B cell (primary cell): ENCODE measurements around the gene TCEANC. TPM values are rescaled to one million over a fixed set of nuclear protein-coding genes. Genes with fewer than 3 reads are reported as not detected.

Experiments used
- ATAC-seq: fragments of 200-7000 bp; cut with Tn5 transposase; one replicate; pipeline ENCODE4 v1.10.0; 2021; ENCODE audit warnings: low read depth, mild to moderate bottlenecking, moderate number of reproducible peaks, moderate library complexity
- CTCF ChIA-PET: fragments of 350-600 bp; sonication (Branson Sonifier 250); formaldehyde crosslinking; loops from one replicate; lab custom pipeline; 2021; ENCODE audit warnings: antibody characterized with exemption, inconsistent platforms; lab: Charles Lee
- POLR2A ChIA-PET: fragments of 350-600 bp; sonication (Branson Sonifier 250); formaldehyde crosslinking; loops from one replicate; lab custom pipeline; 2021; ENCODE audit warnings: antibody characterized with exemption; lab: Charles Lee
- DNase-seq: peaks from one replicate; pipeline ENCODE4 v3.0.0; 2013
- H2AFZ ChIP-seq: 2 replicates; pipeline ENCODE4 v1.6.1; 2012; ENCODE audit warnings: mild to moderate bottlenecking, low read depth, low read length; ENCODE audit not compliant: insufficient read depth, poor library complexity, severe bottlenecking
- H3K27ac ChIP-seq, 2 donors: 1 replicate in 1 of 2; 2 replicates in 1 of 2; pipeline ENCODE4 v1.5.1; 2012 to 2013; ENCODE audit warnings: low read length in 2 of 2, mild to moderate bottlenecking in 2 of 2, moderate library complexity in 1 of 2
- H3K27me3 ChIP-seq, 4 experiments: fragments of 200-600 bp in 1 of 4; sonication (generic) in 1 of 4; replicated peaks in 1 of 4; 1 replicate in 2 of 4; 2 replicates in 2 of 4; pipeline versions ENCODE4 v1.6.1 to v1.7.0; 2013 to 2016; ENCODE audit warnings: low read length in 3 of 4, mild to moderate bottlenecking in 2 of 4, mixed read lengths in 1 of 4, moderate library complexity in 1 of 4; ENCODE audit not compliant: insufficient read depth in 4 of 4, control insufficient read depth in 3 of 4; ENCODE audit errors: control extremely low read depth in 1 of 4
- H3K36me3 ChIP-seq, 2 experiments: replicated peaks in 1 of 2; 1 replicate in 1 of 2; 2 replicates in 1 of 2; pipeline versions ENCODE4 v1.6.1 to v1.7.1; 2013; ENCODE audit warnings: low read length in 1 of 2; ENCODE audit not compliant: insufficient read depth in 2 of 2, control insufficient read depth in 1 of 2; ENCODE audit errors: control extremely low read depth in 1 of 2, extremely low read depth in 1 of 2
- H3K4me1 ChIP-seq, 2 donors: fragments of 200-600 bp in 1 of 2; sonication (generic) in 1 of 2; 1 replicate in 1 of 2; 2 replicates in 1 of 2; pipeline versions ENCODE4 v1.5.1 to v1.6.1; 2013 to 2017; ENCODE audit warnings: low read length in 2 of 2; ENCODE audit not compliant: control insufficient read depth in 2 of 2, insufficient read depth in 2 of 2
- H3K4me2 ChIP-seq: replicated peaks from 2 replicates; pipeline ENCODE3; 2012; ENCODE audit warnings: mild to moderate bottlenecking, low read depth, low read length; ENCODE audit not compliant: poor library complexity, severe bottlenecking
- H3K4me3 ChIP-seq, 5 experiments: fragments of 200-600 bp in 1 of 5; sonication (generic) in 1 of 5; 1 replicate in 3 of 5; 2 replicates in 2 of 5; pipeline versions ENCODE4 v1.5.1 to v1.7.0; 2011 to 2016; ENCODE audit warnings: low read length in 4 of 5, mild to moderate bottlenecking in 4 of 5, low read depth in 2 of 5, control low read depth in 1 of 5, moderate library complexity in 1 of 5; ENCODE audit not compliant: insufficient read depth in 1 of 5; ENCODE audit errors: control extremely low read depth in 1 of 5, extremely low read depth in 1 of 5
- H3K79me2 ChIP-seq: fragments of 200-600 bp; sonication (generic); one replicate; pipeline ENCODE4 v1.6.0; 2016; ENCODE audit warnings: low read length; ENCODE audit not compliant: control insufficient read depth, insufficient read depth
- H3K9ac ChIP-seq: fragments of 200-600 bp; sonication (generic); 2 replicates; pipeline ENCODE4 v1.6.1; 2017; ENCODE audit warnings: mild to moderate bottlenecking, low read length, moderate library complexity
- H3K9me3 ChIP-seq, 3 donors: one replicate each; pipeline versions ENCODE4 v1.6.1 to v1.7.1; 2013; ENCODE audit warnings: low read length in 2 of 3; ENCODE audit not compliant: control insufficient read depth in 2 of 3, insufficient read depth in 1 of 3; ENCODE audit errors: control extremely low read depth in 1 of 3
- H4K20me1 ChIP-seq: 2 replicates; pipeline ENCODE4 v1.6.0; 2012; ENCODE audit warnings: mild to moderate bottlenecking, low read length; ENCODE audit not compliant: insufficient read depth, control insufficient read depth, poor library complexity, severe bottlenecking
- H3K27ac Mint-ChIP-seq: one replicate; pipeline ENCODE4 v1.8.0; 2021; ENCODE audit warnings: mixed read lengths
- H3K27me3 Mint-ChIP-seq: one replicate; pipeline ENCODE4 v1.8.0; 2021; ENCODE audit warnings: mixed read lengths
- H3K4me1 Mint-ChIP-seq: one replicate; pipeline ENCODE4 v1.8.0; 2021; ENCODE audit warnings: mixed read lengths
- H3K4me3 Mint-ChIP-seq: one replicate; pipeline ENCODE4 v1.8.0; 2021; ENCODE audit warnings: mixed read lengths
- H3K9me3 Mint-ChIP-seq: one replicate; pipeline ENCODE4 v1.8.0; 2022; ENCODE audit warnings: mixed read lengths; ENCODE audit not compliant: insufficient read depth
- EZH2 ChIP-seq: IDR thresholded peaks from 2 replicates; pipeline ENCODE4 v1.6.1; 2012; ENCODE audit warnings: borderline replicate concordance, low read depth, mild to moderate bottlenecking, moderate library complexity, low read length; ENCODE audit not compliant: insufficient read depth, poor library complexity, severe bottlenecking
- WGBS: methylation state at CpG from one replicate; pipeline ENCODE4 v1.1.5; 2013; ENCODE audit warnings: missing lambda C conversion rate; ENCODE audit not compliant: insufficient coverage; 5-methylcytosine and 5-hydroxymethylcytosine counted together
- intact Hi-C: fragments of 100-400 bp; cut with micrococcal nuclease; formaldehyde crosslinking; loops from one replicate; pipeline ENCODE4 v1.10.0; 2022
- polyA plus RNA-seq: library from polyadenylated mRNA; depleted of rRNA; stranded (reverse); fragments of >200 nt; gene quantifications from 2 replicates; pipeline ENCODE4 v1.2.3, GENCODE V29; 2012
- total RNA-seq, 2 donors: library from RNA; stranded (reverse); fragments of 120-200 nt in 1 of 2; gene quantifications; 1 replicate in 1 of 2; 2 replicates in 1 of 2; pipeline versions ENCODE4 v1.2.3 to v1.2.4, GENCODE V29; 2013 to 2022
- TF ChIP-seq, protein P1 (sequence below): fragments of 200-600 bp; IDR thresholded peaks from one replicate; pipeline ENCODE4 v1.8.0; 2022; ENCODE audit warnings: antibody characterized with exemption, mild to moderate bottlenecking

The TCEANC gene
- total and polyA plus RNA-seq, 2 donors (not counting 1 experiment from before 2014, with no cell fraction given): 5.5 to 10.0 TPM

DNA sequence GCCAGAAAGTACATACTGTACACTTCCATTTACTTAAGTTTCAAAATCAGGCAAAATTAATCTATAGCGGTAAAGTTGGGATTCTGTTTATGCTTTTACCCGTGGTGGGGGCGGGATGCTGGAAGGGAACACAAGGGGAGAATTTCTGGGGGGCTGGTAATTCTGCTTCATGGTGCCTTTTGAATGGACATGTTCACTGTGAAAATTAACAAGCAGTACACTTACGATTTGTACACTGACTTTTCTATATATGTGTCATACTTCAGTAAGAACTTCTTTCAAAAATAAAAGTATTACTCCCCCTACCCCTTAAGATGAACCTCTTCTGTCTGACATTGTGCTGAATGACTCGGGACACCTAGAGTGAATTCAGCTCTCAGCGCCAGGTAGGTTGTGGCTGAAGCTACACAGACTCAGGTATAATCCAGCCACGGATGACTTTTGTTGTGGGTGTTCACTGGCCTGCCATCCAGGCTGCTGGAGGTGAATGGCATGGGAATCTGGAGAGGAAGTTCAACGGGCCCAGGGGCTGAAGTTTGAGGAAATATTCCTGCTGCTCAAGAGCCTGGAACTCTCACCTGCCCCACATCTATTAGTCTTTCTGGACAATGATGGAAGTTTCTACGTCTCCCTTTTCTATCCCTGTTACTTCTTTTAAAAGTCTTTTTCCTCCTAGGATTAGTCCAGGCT, 7.3 kb upstream of the TCEANC start:
- no peak overlapping the region for H3K27ac Mint-ChIP-seq
- Histone ChIP-seq H3K27ac (no peak overlapping the region), H3K4me1 (no peaks in the 10 kb centered on the region), H3K4me3 (no peak overlapping the region), H3K9me3 (no peaks in the 10 kb centered on the region), H3K9ac (no peak overlapping the region), H3K36me3 (no peaks in the 10 kb centered on the region), H3K79me2 (no peaks in the 10 kb centered on the region), H3K4me2 (no peak overlapping the region), H4K20me1 (no peaks in the 10 kb centered on the region), H3K27me3 (peaks cover 0 to 15% (median 0%) of the 10 kb centered on the region in 4 experiments), H2AFZ (no peak overlapping the region)
- TF ChIP-seq, protein P1, sequence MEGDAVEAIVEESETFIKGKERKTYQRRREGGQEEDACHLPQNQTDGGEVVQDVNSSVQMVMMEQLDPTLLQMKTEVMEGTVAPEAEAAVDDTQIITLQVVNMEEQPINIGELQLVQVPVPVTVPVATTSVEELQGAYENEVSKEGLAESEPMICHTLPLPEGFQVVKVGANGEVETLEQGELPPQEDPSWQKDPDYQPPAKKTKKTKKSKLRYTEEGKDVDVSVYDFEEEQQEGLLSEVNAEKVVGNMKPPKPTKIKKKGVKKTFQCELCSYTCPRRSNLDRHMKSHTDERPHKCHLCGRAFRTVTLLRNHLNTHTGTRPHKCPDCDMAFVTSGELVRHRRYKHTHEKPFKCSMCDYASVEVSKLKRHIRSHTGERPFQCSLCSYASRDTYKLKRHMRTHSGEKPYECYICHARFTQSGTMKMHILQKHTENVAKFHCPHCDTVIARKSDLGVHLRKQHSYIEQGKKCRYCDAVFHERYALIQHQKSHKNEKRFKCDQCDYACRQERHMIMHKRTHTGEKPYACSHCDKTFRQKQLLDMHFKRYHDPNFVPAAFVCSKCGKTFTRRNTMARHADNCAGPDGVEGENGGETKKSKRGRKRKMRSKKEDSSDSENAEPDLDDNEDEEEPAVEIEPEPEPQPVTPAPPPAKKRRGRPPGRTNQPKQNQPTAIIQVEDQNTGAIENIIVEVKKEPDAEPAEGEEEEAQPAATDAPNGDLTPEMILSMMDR: no peak
- TF ChIP-seq EZH2: no peak
- no peaks in the 10 kb centered on the region for H3K27me3 Mint-ChIP-seq
- POLR2A ChIA-PET: no interaction called here
- H3K4me1 Mint-ChIP-seq: no peaks in the 10 kb centered on the region
- intact Hi-C loops: no loop called here
- DNase-seq (no peak), ATAC-seq (no peak)
- no peak overlapping the region for H3K4me3 Mint-ChIP-seq
- CTCF ChIA-PET: interaction anchor here (0.6 to 1.8 kb wide), 6 partner anchors 34 to 699 kb away, joined by 3 to 8 read pairs (median 4); no protein-coding TSS in a partner anchor
- no peaks in the 10 kb centered on the region for H3K9me3 Mint-ChIP-seq
- 10% methylated on average over 2 of the region's 9 CpGs for WGBS

DNA sequence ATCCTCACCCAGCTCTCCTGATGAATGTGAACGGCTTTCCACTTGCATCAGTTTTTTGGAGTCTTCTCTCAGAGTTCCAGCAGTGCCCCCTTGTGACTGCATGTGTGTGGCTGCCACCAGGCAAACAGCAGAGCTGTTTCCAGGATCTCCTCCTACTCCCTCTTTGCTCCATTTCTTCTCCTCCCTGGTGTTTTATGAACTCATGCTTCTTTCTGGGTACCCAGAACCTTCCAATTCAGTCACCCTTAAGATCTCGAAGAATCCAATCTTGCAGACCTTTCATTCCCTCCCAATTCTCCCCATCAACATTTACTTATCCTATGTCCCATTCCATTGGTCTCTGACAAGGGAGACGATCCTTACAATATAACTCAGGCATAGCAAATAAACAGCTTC, 6.8 kb upstream of the TCEANC start:
- Mint-ChIP-seq H3K27ac (no peak overlapping the region), H3K4me3 (no peak overlapping the region), H3K27me3 (no peaks in the 10 kb centered on the region), H3K4me1 (no peaks in the 10 kb centered on the region), H3K9me3 (no peaks in the 10 kb centered on the region)
- Histone ChIP-seq H3K79me2 (no peaks in the 10 kb centered on the region), H3K36me3 (no peaks in the 10 kb centered on the region), H3K4me3 (no peak overlapping the region), H3K4me2 (no peak overlapping the region), H3K9me3 (no peaks in the 10 kb centered on the region), H3K27ac (no peak overlapping the region), H3K27me3 (peaks cover 0 to 15% (median 0%) of the 10 kb centered on the region in 4 experiments), H3K4me1 (no peaks in the 10 kb centered on the region), H2AFZ (no peak overlapping the region), H3K9ac (no peak overlapping the region), H4K20me1 (no peaks in the 10 kb centered on the region)
- WGBS: no CpG with 5 or more reads among the region's 3 CpGs
- intact Hi-C loops: no loop called here
- ChIA-PET CTCF (interaction anchor here (0.5 to 1.8 kb wide), 8 partner anchors 11 to 745 kb away, joined by 3 to 8 read pairs (median 4); no protein-coding TSS in a partner anchor), POLR2A (no interaction called here)
- TF ChIP-seq, protein P1: peak; percentile 21
- TF ChIP-seq EZH2: no peak
- DNase-seq (peak; percentile 11), ATAC-seq (no peak)
